Stimulated activated CD4-positive, alpha-beta T cell treated with anti-CD3 and anti-CD28 coated beads, Interleukin-15, amount 100 ng/mL, for 24 hours (primary cell): ENCODE results near the gene CALHM3.
"Not testable (repeated sequence)": the region's sequence is repeated elsewhere in the genome, so short reads cannot be mapped to it uniquely, and the experiment has no call there.

Experiments used
- DNase-seq: peaks from one replicate; pipeline ENCODE4 v3.0.0-alpha.2; 2020

The CALHM3 gene, protein sequence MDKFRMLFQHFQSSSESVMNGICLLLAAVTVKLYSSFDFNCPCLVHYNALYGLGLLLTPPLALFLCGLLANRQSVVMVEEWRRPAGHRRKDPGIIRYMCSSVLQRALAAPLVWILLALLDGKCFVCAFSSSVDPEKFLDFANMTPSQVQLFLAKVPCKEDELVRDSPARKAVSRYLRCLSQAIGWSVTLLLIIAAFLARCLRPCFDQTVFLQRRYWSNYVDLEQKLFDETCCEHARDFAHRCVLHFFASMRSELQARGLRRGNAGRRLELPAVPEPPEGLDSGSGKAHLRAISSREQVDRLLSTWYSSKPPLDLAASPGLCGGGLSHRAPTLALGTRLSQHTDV

DNA sequence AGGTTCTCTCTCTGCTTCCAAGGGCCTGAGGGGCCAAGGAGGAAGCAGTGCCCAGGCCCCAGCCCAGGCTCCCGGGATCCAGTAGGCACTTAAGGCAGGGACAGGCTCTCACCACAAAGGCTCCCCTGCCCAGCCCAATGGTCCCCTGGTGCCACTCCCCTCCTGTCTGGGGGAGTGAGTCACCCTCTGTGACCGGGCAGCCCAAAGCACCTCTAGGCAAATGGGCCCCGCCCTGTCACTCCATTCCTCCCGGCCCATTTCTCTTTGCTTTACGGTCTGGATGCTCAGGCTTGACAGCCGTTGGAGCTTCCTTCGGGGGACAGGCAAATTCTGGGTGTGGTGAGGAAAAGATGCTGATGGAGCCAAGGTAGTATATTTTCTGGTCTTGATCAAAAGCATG, at the start of gene CALHM3:
CALHM3 (minus strand) TSS at position 106 of the 400 bp plus-strand sequence. CDS start 208 bp downstream, outside the sequence.
- DNase-seq: no peak

DNA sequence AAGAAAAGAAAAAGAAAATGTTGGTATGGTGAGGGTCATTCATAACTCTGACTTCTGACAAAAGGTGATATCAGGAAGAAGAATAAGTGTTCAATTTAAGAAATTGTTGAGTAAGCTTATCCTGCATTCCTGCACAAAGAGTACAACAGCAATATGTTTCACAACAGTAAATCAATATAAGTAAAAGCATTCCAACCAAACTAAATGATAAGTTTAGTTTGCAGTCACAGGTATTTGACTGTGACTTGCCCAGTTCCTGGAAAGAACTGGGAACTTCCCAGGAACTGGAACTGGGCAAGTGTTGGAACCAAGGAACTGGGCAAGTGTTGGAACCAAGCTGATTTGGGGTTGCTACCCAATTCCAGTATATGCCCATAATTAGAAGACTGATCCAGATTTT, 49.5 kb upstream of the CALHM3 start:
- no peak for DNase-seq

GRCh38 chr10:103527476-103527875, 48.4 kb upstream of the CALHM3 start:
- DNase-seq: not testable (repeated sequence)

DNA sequence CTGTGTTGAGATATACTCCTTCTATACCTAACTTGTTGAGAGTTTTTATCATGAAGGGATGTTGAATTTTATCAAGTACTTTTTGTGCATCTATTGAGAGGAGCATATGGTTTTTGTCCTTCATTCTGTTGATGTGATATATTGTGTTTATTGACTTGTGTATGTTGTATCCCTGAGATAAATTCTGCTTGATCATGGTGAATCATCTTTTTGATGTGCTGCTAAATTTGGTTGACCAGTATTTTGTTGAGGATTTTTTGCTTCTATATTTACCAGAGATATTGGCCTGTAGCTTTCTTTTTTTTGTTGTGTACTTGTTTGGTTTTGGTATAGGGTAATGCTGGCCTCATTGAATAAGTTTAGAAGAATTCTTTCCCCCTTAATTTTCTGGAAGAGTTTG, 46.9 kb upstream of the CALHM3 start:
- no peak for DNase-seq

DNA sequence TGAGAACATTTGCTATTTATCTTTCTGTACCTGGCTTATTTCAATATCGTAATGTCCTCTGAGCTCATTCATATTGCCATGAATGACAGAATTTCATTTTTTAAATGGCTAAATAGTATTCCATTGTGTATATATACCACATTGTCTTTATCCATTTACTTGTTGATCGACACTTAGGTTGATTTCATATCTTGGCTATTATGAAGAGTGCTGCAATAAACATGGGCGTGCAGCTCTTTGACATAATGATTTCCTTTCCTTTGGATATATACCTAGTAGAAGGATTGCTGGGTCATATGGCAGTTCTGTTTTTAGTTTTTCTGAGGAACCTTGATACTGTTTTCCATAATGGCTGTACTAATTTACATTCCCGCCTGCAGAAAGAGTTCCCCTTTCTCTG, 44.6 kb upstream of the CALHM3 start:
- no peak for DNase-seq

DNA sequence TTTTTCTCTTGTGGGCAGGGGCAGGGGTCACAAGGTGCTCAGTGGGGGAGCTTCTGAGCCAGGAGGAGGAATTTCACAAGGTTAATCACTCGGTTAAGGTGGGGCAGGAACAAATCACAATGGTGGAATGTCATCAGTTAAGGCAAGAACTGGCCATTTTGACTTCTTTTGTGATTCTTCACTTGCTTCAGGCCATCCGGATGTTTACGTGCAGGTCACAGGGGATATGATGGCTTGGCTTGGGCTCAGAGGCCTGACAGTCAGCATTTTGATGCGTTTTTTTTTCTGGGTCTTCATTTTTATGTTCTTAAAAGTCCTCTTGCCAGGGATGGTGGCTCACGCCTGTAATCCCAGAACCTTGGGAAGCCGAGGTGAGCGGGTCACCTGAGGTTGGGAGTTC, 43.0 kb upstream of the CALHM3 start:
- DNase-seq: not testable (repeated sequence)

DNA sequence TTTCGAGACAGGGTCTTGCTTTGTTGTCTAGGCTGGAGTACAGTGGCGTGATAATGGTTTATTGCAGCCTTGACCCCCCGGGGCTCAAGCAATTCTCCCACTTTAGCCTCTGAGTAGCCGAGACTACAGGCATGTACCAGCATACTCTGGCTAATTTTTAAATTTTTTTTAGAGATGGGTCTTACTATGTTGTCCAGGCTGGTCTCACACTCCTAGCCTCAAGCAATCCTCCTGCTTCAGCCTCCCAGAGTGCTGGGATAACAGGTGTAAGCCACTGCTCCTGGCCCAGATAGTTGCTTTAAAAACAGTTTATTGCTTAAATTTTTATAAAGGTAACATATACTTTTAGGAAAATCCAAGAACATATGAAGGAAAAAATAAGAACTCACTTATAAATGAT, 40.8 kb upstream of the CALHM3 start:
- DNase-seq: no peak

DNA sequence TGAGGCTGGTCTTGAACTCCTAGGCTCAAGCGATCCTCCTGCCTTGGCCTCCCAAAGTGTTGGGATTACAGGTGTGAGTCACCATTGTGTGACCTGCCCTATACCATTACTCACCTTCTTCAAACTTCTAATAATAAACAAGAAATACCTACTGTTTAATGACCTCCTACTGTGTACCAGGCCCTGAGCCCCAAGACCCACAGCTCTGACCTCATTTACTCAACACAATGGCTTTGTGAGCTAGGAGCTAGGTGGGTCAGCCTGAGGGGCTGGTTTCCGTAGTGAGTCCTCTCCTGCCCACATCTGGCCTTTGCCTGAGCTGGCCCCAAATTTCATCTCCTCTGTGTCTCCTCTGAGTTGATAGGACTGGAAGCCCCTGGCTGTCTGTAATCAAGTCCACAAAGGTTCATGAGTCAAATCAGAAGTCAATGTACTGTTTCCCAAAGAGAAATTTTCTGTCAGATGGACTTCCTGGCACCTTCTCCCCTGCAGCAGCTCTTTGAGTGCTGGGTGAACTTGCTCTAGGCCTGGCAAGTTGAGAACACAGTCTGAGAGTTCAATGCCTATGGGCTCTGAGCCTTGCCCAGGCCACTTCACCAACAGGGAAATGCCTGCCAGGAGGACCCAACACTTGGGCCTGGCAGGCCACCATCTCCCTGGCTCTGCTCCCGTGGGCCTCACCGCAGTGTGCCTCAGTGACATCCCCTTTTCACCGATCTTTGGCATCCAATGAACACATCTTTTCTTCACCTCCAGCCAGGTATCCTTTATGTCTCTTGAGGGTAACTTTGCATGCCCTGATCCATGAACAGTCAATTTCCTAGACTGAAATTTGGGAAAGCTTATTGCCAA, 38.4 kb upstream of the CALHM3 start:
- DNase-seq: no peak

DNA sequence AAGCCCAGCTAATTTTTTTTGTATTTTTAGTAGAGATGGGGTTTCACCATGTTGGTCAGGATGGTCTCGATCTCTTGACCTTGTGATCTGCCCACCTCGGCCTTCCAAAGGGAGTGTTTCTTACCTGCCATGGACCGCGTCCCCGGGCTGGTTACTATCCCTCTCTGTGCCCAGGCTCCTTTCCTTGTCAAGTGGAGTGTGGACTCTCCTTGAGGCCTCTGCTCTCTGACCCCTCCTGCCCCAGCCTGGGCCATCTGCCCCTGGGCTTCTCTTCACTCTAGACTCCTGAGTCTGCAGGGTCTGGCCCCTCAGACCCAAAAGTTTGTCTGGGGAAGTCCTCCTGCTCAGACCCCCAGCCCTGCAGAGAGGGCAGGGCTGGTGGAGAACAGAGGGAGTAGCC, 35.2 kb upstream of the CALHM3 start:
- DNase-seq: no peak

GRCh38 chr10:103513380-103514060, 34.5 kb upstream of the CALHM3 start:
- no peak for DNase-seq

GRCh38 chr10:103512591-103513379, 33.7 kb upstream of the CALHM3 start:
- no peak for DNase-seq

GRCh38 chr10:103512166-103512565, 33.1 kb upstream of the CALHM3 start:
- DNase-seq: no peak

DNA sequence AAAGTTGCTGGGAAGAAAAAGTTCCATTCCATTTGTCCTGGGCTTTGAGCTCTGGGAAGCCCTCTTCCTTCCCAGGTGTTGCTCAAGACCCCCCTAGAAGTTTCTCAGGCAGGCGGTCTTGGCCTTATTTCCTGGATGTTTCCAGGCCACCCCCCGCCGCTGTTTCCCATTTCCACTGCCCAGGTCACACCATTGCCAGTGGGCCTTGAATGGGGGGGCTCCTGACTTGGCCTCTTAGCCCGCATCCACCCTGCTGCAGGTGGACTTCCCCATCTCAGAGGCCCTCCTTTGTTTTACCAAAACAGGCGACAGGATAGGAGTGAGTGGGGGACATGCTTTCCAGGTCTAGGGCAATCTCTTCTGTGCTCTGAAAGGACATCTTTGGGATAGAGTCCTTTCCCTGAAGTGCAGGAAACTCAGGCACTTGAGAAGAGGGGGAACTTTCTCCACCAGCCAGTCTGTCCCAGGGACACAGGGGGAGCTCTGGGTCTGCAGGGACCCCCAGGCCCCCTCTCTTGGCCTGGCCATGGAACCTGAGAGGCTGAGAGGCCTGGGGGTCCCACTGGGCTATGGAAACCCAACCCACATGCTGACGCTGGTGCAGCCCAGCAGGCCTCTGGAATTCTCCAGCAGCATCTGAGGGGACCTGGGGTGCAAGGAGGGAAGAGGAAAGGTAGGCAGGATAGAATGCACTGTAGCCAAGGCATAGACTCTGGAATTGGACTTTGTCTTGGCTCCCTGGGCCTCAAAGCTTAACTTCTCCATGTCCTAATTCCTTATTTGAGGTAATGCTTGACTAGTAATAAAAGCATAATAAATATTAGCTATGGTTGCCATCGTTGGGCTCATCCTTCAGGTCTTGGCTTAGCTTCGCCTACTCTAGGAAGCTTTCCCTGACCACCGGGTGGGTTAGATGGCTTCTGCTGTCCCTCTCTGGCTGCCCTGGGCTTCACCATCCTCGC, 32.0 kb upstream of the CALHM3 start:
- DNase-seq: no peak

GRCh38 chr10:103510046-103510685, 31.1 kb upstream of the CALHM3 start:
- no peak for DNase-seq

DNA sequence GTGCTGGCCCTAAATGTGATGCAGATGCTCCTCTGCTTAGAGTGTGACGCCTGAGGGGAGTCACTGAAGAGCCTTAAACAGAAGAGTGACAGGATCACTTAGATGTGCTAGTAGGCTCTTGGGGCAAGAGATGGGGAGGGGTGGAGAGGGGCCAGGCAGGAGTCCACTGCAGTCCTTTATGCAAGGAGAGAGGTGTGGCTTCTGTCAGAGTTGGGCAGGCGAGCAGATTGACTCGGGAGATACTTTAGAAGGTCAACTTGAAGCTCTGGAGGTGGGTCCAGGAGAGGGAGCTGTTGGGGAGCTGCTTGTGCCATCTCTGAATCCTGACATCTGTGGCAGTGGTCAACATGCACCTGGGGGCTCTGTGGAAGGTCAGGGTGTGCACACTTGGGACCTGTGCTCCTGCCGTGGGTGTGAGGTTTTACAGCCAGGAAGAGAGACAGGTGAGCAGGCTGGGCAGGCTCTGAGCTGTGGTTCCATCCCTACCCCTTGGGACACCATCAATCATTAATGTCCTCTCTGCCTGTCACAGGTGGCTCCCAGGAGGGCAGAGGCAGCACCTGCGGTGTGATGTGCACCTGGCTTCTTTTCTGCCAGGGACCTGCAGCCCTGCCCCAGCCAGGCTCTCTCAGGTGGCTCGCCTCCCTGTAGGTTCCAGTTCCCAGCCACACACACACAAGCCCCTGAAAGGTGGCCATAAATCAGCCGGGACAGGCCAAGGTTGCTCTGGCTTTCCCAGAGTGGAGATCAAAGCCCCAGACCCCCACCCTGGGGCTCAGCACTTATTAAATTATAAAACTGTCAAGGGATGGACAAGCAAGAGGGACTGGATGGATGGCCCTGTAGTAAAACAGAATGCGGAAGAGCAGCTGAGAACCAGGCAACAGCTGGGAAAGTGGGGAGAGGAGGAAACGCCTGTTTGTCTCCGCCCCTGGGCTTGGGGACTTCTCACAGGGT, 28.5 kb upstream of the CALHM3 start:
- no peak for DNase-seq

- no peak for DNase-seq
These were observed 27.0 kb upstream of the CALHM3 start for GRCh38 chr10:103506061-103506460.

DNA sequence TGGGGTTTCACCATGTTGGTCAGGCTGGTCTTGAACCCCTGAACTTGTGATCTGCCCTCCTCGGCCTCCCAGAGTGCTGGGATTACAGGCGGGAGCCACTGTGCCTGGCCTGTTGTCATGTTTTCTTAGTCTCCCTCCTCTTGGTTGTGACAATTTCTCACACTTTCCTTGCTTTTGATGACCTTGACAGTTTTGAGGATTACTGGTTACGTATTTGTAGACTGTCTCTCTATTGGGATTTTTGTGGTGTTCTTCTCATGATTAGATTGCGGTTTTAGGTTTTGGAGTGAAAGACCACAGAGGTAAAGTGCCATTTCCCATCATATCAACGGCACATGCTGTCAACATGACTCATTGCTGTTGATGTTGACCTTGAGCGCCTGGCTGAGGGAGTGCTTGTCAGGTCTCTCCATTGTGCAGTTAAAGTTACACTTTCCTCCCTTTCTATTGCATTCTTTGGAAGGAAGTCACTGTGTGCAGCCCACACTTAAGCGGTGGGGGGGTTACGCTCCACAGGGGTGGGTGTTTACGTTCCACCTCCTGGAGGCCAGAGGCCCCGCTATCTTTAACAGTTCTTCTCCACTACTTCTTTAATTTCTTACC, 25.2 kb upstream of the CALHM3 start:
- peak; percentile 71 for DNase-seq

DNA sequence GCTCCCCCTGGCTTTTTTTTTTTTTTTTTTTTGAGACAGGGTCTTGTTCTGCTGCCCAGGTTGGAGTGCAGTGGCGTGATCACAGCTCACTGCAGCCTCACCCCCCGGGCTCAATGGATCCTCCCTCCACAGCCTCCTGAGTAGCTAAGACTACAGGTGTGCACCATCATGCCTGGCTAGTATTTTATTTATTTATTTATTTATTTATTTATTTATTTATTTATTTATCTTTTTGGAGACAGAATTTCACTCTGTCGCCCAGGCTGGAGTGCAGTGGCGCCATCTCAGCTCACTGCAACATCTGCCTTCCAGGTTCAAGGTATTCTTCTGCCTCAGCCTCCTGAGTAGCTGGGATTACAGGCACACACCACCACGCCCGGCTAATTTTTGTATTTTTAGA, 24.7 kb upstream of the CALHM3 start:
- DNase-seq: not testable (repeated sequence)
